Measurements from ENCODE around the gene TAOK1. TPM values are rescaled to one million over a fixed set of nuclear protein-coding genes. Genes with fewer than 3 reads are reported as not detected.
"Not testable (repeated sequence)": the region's sequence is repeated elsewhere in the genome, so short reads cannot be mapped to it uniquely, and the experiment has no call there.

Gene TAOK1
- total and polyA plus RNA-seq, 8 donors: 5.4 to 31.8 (median 16.8) TPM

- no peak overlapping the region for H3K27ac ChIP-seq
- WGBS, 2 donors: 69 to 73% methylated on average over 2 of the region's 2 CpGs
- DNase-seq (no peak), ATAC-seq (no peak), FAIRE-seq (no peak)
- intact Hi-C loops (cut with DNase I): loop anchor here in 1 of 3 donors (10.0 kb wide), 1 partner anchor 87 kb away; no protein-coding TSS in a partner anchor
- H3K4me1 ChIP-seq: peaks cover 6 to 15% (median 13%) of the 10 kb centered on the region in 3 donors
- TF ChIP-seq CTCF (IDR thresholded peaks at IDR 0.05): no peak
- H3K9me3 ChIP-seq: no peaks in the 10 kb centered on the region
- no peak overlapping the region for H3K4me3 ChIP-seq
- H3K27me3 ChIP-seq: no peaks in the 10 kb centered on the region
- H3K36me3 ChIP-seq: no peaks in the 10 kb centered on the region
Measured at GRCh38 chr17:29461483-29462206, 71.5 kb downstream of the TAOK1 start.

- WGBS, 2 donors: 93 to 94% methylated on average over 3 of the region's 3 CpGs
- TF ChIP-seq CTCF (IDR thresholded peaks at IDR 0.05): no peak
- Histone ChIP-seq H3K4me3 (no peak overlapping the region), H3K27ac (no peak overlapping the region), H3K9me3 (no peaks in the 10 kb centered on the region), H3K36me3 (no peaks in the 10 kb centered on the region), H3K27me3 (no peaks in the 10 kb centered on the region), H3K4me1 (no peaks in the 10 kb centered on the region)
- intact Hi-C loops (cut with DNase I): loop anchor here in 1 of 3 donors (10.0 kb wide), 1 partner anchor 94 kb away; no protein-coding TSS in a partner anchor
- DNase-seq (no peak), ATAC-seq (no peak), FAIRE-seq (no peak)
Measured at GRCh38 chr17:29469276-29469675, 79.1 kb downstream of the TAOK1 start.

GRCh38 chr17:29473437-29473836 is 83.3 kb downstream of the TAOK1 start:
- WGBS, 2 donors: 94 to 100% methylated on average over 4 of the region's 4 CpGs
- H3K4me3 ChIP-seq; ATAC-seq; H3K9me3 ChIP-seq; H3K36me3 ChIP-seq; H3K27ac ChIP-seq; DNase-seq; intact Hi-C loops (cut with DNase I); H3K27me3 ChIP-seq; H3K4me1 ChIP-seq; FAIRE-seq: not testable (repeated sequence)

- Histone ChIP-seq H3K9me3 (no peaks in the 10 kb centered on the region), H3K4me3 (no peak overlapping the region), H3K27ac (no peak overlapping the region), H3K4me1 (no peaks in the 10 kb centered on the region), H3K36me3 (peaks cover 0 to 3% (median 0%) of the 10 kb centered on the region in 3 donors), H3K27me3 (no peaks in the 10 kb centered on the region)
- TF ChIP-seq CTCF (IDR thresholded peaks at IDR 0.05): no peak
- WGBS, 2 donors: 81 to 98% methylated on average over 1 of the region's 1 CpG
- intact Hi-C loops (cut with DNase I): no loop called here
- no peak for DNase-seq
- FAIRE-seq: no peak
- no peak for ATAC-seq
Measured at GRCh38 chr17:29474297-29474696, 84.1 kb downstream of the TAOK1 start.

- Histone ChIP-seq H3K27ac (no peak overlapping the region), H3K9me3 (no peaks in the 10 kb centered on the region), H3K4me1 (no peaks in the 10 kb centered on the region), H3K27me3 (no peaks in the 10 kb centered on the region), H3K4me3 (no peak overlapping the region), H3K36me3 (peaks cover 0 to 3% (median 0%) of the 10 kb centered on the region in 3 donors)
- no peak for DNase-seq
- 93 to 96% methylated on average over 2 of the region's 2 CpGs for WGBS, 2 donors
- ATAC-seq: no peak
- intact Hi-C loops (cut with DNase I): no loop called here
- no peak for FAIRE-seq
- TF ChIP-seq CTCF (IDR thresholded peaks at IDR 0.05): no peak
Measured at GRCh38 chr17:29475891-29476290, 85.7 kb downstream of the TAOK1 start.

- ATAC-seq: peak; percentile 92 to 99 (median 95)
- H3K36me3 ChIP-seq; H3K9me3 ChIP-seq; intact Hi-C loops (cut with DNase I); FAIRE-seq; H3K27me3 ChIP-seq; H3K4me3 ChIP-seq; H3K4me1 ChIP-seq: not testable (repeated sequence)
- WGBS, 2 donors: 42 to 46% methylated on average over 7 of the region's 7 CpGs
- H3K27ac ChIP-seq: peak overlapping the region in 1 of 4 donors; percentile 40
- DNase-seq: peak in 4 of 6 donors; percentile 42 to 65 (median 52)
Measured at GRCh38 chr17:29480249-29480928, 90.2 kb downstream of the TAOK1 start.

All from pancreas (tissue), 10 donors.